Measurements from ENCODE around the gene CD247. TPM values are rescaled to one million over a fixed set of nuclear protein-coding genes. Genes with fewer than 3 reads are reported as not detected.
A peak's percentile ranks its signal among the peaks of the same experiment; 100 is the strongest.

Gene CD247
- polyA plus RNA-seq, 2 of the 4 experiments (the other 2 are of a cell fraction) = 0.10 to 0.27 TPM

DNA sequence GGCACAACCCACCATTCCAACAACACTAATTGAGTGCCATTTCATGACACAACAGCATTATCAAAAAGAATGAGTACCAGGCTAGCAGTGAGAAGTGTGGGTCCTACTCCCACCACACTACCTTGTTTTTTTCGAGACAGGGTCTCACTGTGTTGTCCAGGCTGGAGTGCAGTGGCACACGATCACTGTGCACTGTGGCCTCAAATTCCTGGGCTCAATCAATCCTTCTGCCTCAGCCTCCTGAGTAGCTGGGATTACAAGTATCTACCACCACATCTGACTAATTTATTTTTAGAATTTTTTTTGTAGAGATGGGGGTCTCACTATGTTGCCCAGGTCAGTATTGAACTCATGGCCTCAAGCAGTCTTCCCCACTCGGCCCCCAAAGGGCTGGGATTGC is 30.7 kb downstream of the CD247 start:
- no peaks in the 10 kb centered on the region for H3K9me3 ChIP-seq
- no peak overlapping the region for H3K4me2 ChIP-seq
- POLR2A ChIA-PET = no interaction called here
- CTCF ChIA-PET = no interaction called here
- no peak for FAIRE-seq
- no peak overlapping the region for H3K27ac ChIP-seq
- ATAC-seq = no peak
- no peaks in the 10 kb centered on the region for H3K4me1 ChIP-seq
- no peak overlapping the region for H3K4me3 ChIP-seq
- no peak for DNase-seq (ENCODE audit: low read depth in 1 of 2, low spot score in 1 of 2)
- TF ChIP-seq CEBPB (IDR thresholded peaks at IDR 0.05) (no peak), ZSCAN20 (CRISPR knock-in tag; IDR thresholded peaks at IDR 0.05) (no peak), ESRRA (IDR thresholded peaks at IDR 0.05; ENCODE audit: borderline replicate concordance, low read length) (no peak), HOXB13 (CRISPR knock-in tag; IDR thresholded peaks at IDR 0.05; ENCODE audit: low read depth) (no peak), CBX2 (IDR thresholded peaks at IDR 0.05; ENCODE audit: borderline replicate concordance, low read depth) (no peak), ZC3H11A (IDR thresholded peaks at IDR 0.05) (no peak), CHD4 (IDR thresholded peaks at IDR 0.05; ENCODE audit: borderline replicate concordance) (no peak)
- TF ChIP-seq, protein P1, sequence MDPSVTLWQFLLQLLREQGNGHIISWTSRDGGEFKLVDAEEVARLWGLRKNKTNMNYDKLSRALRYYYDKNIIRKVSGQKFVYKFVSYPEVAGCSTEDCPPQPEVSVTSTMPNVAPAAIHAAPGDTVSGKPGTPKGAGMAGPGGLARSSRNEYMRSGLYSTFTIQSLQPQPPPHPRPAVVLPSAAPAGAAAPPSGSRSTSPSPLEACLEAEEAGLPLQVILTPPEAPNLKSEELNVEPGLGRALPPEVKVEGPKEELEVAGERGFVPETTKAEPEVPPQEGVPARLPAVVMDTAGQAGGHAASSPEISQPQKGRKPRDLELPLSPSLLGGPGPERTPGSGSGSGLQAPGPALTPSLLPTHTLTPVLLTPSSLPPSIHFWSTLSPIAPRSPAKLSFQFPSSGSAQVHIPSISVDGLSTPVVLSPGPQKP (IDR thresholded peaks at IDR 0.05; ENCODE audit: low read depth, low read length) = no peak
- 42% methylated on average over 3 of the region's 3 CpGs for WGBS (ENCODE audit: missing lambda C conversion rate)

DNA sequence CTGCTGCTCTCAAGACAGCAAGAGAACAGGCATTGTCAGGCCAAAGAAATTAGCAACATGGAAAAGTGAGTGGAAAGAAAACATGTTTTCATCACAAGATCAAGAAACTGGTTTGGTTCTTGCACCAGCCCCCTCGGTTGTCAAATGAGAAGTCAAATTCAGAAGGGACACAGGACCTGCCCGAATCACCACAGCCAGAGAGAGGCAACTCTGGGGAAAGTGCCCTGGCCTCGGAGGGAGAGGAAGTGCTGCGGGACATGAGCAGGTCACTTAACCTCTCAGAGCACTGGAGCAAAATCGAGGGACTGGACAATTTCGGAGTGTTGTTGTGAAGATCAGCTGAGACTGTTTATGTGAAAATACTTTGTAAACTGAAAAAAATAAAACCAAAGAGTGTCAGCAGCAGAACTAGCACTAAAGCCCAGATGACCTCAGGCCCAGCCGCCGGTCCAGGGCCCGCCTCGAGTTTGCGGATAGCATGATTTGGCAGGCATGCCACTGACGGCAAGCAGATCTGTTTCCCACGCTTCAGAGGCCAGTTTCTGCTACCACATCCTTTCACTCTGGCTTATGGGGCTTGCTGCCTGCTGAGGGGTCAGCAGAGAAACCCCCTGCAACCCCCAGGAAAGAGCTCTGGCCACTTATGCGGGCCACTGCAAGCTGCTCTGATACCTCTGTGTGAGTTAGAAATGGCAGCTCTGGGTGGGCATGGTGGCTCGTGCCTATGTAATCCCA is 32.1 kb downstream of the CD247 start:
- ChIA-PET POLR2A (interaction anchor here (0.6 kb wide), 1 partner anchor 47 kb away, joined by 3 read pairs; no protein-coding TSS in a partner anchor), CTCF (no interaction called here)
- Histone ChIP-seq H3K27ac (no peak overlapping the region), H3K9me3 (no peaks in the 10 kb centered on the region), H3K4me3 (no peak overlapping the region), H3K4me2 (no peak overlapping the region), H3K4me1 (no peaks in the 10 kb centered on the region)
- FAIRE-seq = no peak
- DNase-seq (ENCODE audit: low read depth in 1 of 2, low spot score in 1 of 2) = no peak
- ATAC-seq = no peak
- TF ChIP-seq HOXB13 (CRISPR knock-in tag; IDR thresholded peaks at IDR 0.05; ENCODE audit: low read depth) (no peak), RCOR1 (IDR thresholded peaks at IDR 0.05; ENCODE audit: low read depth, low read length) (no peak), KDM5A (IDR thresholded peaks at IDR 0.05) (no peak), HOXA7 (CRISPR knock-in tag; IDR thresholded peaks at IDR 0.05) (no peak), CHD2 (IDR thresholded peaks at IDR 0.05; ENCODE audit: low read length, partially characterized antibody) (no peak), POLR2A (IDR thresholded peaks at IDR 0.05; ENCODE audit: low read length) (no peak)
- 66% methylated on average over 15 of the region's 15 CpGs for WGBS (ENCODE audit: missing lambda C conversion rate)

DNA sequence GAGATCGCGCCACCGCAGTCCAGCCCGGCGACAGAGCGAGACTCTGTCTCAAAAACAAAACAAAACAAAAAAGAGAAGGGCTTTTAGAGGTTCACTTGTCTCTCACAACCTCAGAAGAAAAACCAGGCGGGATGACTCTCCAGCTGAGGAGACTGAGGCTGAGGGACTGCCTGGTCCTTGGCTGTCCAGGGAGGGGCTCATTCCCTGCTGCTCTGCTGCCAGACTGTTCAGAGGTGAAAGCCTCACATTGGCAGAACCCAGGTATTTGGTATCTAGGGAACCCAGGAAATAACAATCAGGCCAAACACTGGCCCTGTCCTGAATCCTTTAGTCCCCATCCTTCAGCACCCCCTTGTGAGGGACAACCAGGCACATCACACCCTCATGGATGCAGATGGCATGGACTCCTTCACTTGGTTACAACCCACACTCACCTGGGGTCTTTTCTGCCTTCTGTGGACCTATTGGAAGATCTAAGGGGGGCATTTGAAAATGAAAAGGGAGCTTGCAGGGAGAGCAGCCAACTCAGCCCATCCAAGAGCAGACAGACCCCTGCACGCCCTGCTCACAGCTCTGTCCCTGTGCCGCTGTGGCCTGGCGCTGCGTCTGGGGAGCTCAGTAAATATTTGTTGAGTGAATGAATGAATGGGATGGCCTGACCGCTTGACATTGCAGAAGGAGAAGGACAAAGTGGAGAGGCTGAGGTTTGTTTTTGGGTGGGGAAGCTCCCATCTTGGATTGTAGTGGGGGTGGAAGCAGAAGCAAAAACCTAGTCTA is 33.4 kb downstream of the CD247 start:
- no peak for FAIRE-seq
- WGBS (ENCODE audit: missing lambda C conversion rate) = 81% methylated on average over 12 of the region's 12 CpGs
- H3K27ac ChIP-seq = no peak overlapping the region
- ChIA-PET POLR2A (no interaction called here), CTCF (interaction anchor here (0.6 kb wide), 1 partner anchor 22 kb away, joined by 3 read pairs; no protein-coding TSS in a partner anchor)
- no peak overlapping the region for H3K4me3 ChIP-seq
- no peak for DNase-seq (ENCODE audit: low read depth in 1 of 2, low spot score in 1 of 2)
- H3K4me1 ChIP-seq = no peaks in the 10 kb centered on the region
- TF ChIP-seq HDAC2 (IDR thresholded peaks at IDR 0.05) (no peak), HOXB13 (CRISPR knock-in tag; IDR thresholded peaks at IDR 0.05; ENCODE audit: low read depth) (no peak), CHD4 (IDR thresholded peaks at IDR 0.05; ENCODE audit: borderline replicate concordance) (no peak), FOSL2 (IDR thresholded peaks at IDR 0.05) (no peak), FOSL2 (CRISPR knock-in tag; IDR thresholded peaks at IDR 0.05) (no peak), POLR2AphosphoS2 (conservative IDR thresholded peaks at IDR 0.05; ENCODE audit: low read length) (no peak), SMC3 (IDR thresholded peaks at IDR 0.05) (no peak), HEYL (CRISPR knock-in tag; IDR thresholded peaks at IDR 0.05) (no peak)
- TF ChIP-seq, protein P2, sequence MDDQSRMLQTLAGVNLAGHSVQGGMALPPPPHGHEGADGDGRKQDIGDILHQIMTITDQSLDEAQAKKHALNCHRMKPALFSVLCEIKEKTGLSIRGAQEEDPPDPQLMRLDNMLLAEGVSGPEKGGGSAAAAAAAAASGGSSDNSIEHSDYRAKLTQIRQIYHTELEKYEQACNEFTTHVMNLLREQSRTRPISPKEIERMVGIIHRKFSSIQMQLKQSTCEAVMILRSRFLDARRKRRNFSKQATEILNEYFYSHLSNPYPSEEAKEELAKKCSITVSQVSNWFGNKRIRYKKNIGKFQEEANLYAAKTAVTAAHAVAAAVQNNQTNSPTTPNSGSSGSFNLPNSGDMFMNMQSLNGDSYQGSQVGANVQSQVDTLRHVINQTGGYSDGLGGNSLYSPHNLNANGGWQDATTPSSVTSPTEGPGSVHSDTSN (IDR thresholded peaks at IDR 0.05) = no peak
- TF ChIP-seq, protein P3, sequence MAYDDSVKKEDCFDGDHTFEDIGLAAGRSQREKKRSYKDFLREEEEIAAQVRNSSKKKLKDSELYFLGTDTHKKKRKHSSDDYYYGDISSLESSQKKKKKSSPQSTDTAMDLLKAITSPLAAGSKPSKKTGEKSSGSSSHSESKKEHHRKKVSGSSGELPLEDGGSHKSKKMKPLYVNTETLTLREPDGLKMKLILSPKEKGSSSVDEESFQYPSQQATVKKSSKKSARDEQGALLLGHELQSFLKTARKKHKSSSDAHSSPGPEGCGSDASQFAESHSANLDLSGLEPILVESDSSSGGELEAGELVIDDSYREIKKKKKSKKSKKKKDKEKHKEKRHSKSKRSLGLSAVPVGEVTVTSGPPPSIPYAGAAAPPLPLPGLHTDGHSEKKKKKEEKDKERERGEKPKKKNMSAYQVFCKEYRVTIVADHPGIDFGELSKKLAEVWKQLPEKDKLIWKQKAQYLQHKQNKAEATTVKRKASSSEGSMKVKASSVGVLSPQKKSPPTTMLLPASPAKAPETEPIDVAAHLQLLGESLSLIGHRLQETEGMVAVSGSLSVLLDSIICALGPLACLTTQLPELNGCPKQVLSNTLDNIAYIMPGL (CRISPR knock-in tag; IDR thresholded peaks at IDR 0.05; ENCODE audit: borderline replicate concordance) = no peak
- H3K4me2 ChIP-seq = no peak overlapping the region
- peak in 1 of 2 experiments; percentile 27; a peak in 2 of 6 replicates for ATAC-seq
- no peaks in the 10 kb centered on the region for H3K9me3 ChIP-seq
